Psoas muscle (tissue), 8 donors: ENCODE measurements around the gene ARL16. TPM values are rescaled to one million over a fixed set of nuclear protein-coding genes. Genes with fewer than 3 reads are reported as not detected.

ENCODE experiments used
- ATAC-seq, 4 donors: fragments of 200-7000 bp; cut with Tn5 transposase; one replicate each; pipeline ENCODE4 v1.9.1; 2020; ENCODE audit warnings: moderate library complexity in 3 of 4, mild to moderate bottlenecking in 2 of 4
- DNase-seq, 2 donors: peaks; one replicate each; pipeline ENCODE4 v3.0.0-alpha.2; 2020
- H3K27ac ChIP-seq: fragments of 200-600 bp; one replicate; pipeline ENCODE4 v1.8.0; 2022
- H3K27me3 ChIP-seq, 3 donors: fragments of 200-600 bp in 1 of 3; one replicate each; pipeline versions ENCODE4 v1.6.1 to v1.8.0; 2013 to 2022; ENCODE audit warnings: low read length in 2 of 3, mild to moderate bottlenecking in 2 of 3, moderate library complexity in 1 of 3; ENCODE audit not compliant: insufficient read depth in 3 of 3
- H3K36me3 ChIP-seq, 2 donors: fragments of 200-600 bp in 1 of 2; one replicate each; pipeline versions ENCODE4 v1.6.1 to v1.8.0; 2013 to 2022; ENCODE audit warnings: low read depth in 1 of 2, mild to moderate bottlenecking in 1 of 2, moderate library complexity in 1 of 2; ENCODE audit not compliant: insufficient read depth in 1 of 2
- H3K4me1 ChIP-seq: fragments of 200-600 bp; one replicate; pipeline ENCODE4 v1.8.0; 2022
- H3K4me3 ChIP-seq: fragments of 200-600 bp; one replicate; pipeline ENCODE4 v1.8.0; 2022; ENCODE audit warnings: mild to moderate bottlenecking
- H3K9me3 ChIP-seq: fragments of 200-600 bp; one replicate; pipeline ENCODE4 v1.8.0; 2022
- CTCF ChIP-seq: fragments of 200-600 bp; IDR thresholded peaks from one replicate; pipeline ENCODE4 v1.8.0; 2022; ENCODE audit warnings: antibody characterized with exemption
- WGBS, 3 donors: extraction: QIAGEN DNeasy Blood & Tissue Kit; methylation state at CpG; one replicate each; pipeline versions ENCODE4 v1.1.6 to v1.1.7; 2013; 5-methylcytosine and 5-hydroxymethylcytosine counted together
- intact Hi-C, 2 donors: fragments of 100-400 bp; cut with DNase I; formaldehyde crosslinking; loops; one replicate each; pipeline versions ENCODE4 v1.11.0 to v1.14.2; 2022
- polyA plus RNA-seq, 3 donors: library from polyadenylated mRNA; stranded (reverse); fragments of 200-250 nt; gene quantifications; one replicate each; pipeline ENCODE4 v1.2.3, GENCODE V29; 2013
- total RNA-seq, 4 donors: library from RNA; stranded (reverse); fragmentation: NEBNext Ultra II Directional in 2 of 4; extraction: Animal tissue kit (Norgen Biotek cat#: 25700) in 2 of 4; gene quantifications; one replicate each; pipeline versions ENCODE4 v1.2.1 to v1.2.4, GENCODE V29; 2021 to 2023
- donor health status: healthy with polysubstance abuse.
- donor health status: DM: no; HTN: no; CAD: no; lungs with moderate emphysema.
- donor health status: Bipolar disorder and iron deficiency.
- donor health status: healthy.
- donor health status: DM: yes; HTN: yes; CAD: no.
- donor health status: DM: no; HTN: no; CAD: no.
- donor health status: DM: no; HTN: no; CAD: no.
- donor health status: DM: yes; HTN: yes; CAD: no.

Gene ARL16
- total and polyA plus RNA-seq, 7 donors, result 7.8 to 29.3 (median 15.6) TPM

GRCh38 chr17:81664051-81664470 is 19.5 kb downstream of the ARL16 start:
- Histone ChIP-seq H3K4me3 (no peak overlapping the region), H3K27ac (no peak overlapping the region), H3K4me1 (peaks cover 11% of the 10 kb centered on the region), H3K36me3 (peaks cover 0 to 23% of the 10 kb centered on the region in 2 donors), H3K9me3 (no peaks in the 10 kb centered on the region), H3K27me3 (no peaks in the 10 kb centered on the region)
- intact Hi-C loops, result no loop called here
- ATAC-seq, result no peak
- TF ChIP-seq CTCF, result no peak
- 52 to 70% (median 62%) methylated on average over 7 of the region's 7 CpGs for WGBS, 3 donors
- no peak for DNase-seq

GRCh38 chr17:81662002-81662401 is 21.6 kb downstream of the ARL16 start:
- Histone ChIP-seq H3K36me3 (peaks cover 0 to 15% of the 10 kb centered on the region in 2 donors), H3K4me3 (no peak overlapping the region), H3K27ac (no peak overlapping the region), H3K27me3 (no peaks in the 10 kb centered on the region), H3K4me1 (peaks cover 14% of the 10 kb centered on the region), H3K9me3 (no peaks in the 10 kb centered on the region)
- intact Hi-C loops, result no loop called here
- 89 to 99% (median 93%) methylated on average over 4 of the region's 4 CpGs for WGBS, 3 donors
- DNase-seq, result no peak
- no peak for ATAC-seq
- no peak for TF ChIP-seq CTCF

- no peak overlapping the region for H3K27ac ChIP-seq
- no peaks in the 10 kb centered on the region for H3K27me3 ChIP-seq
- H3K4me3 ChIP-seq, result no peak overlapping the region
- DNase-seq, result no peak
- 84 to 87% (median 86%) methylated on average over 9 of the region's 9 CpGs for WGBS, 3 donors
- H3K4me1 ChIP-seq, result peaks cover 9% of the 10 kb centered on the region
- no peak for ATAC-seq
- no peaks in the 10 kb centered on the region for H3K9me3 ChIP-seq
- intact Hi-C loops, result no loop called here
- no peak for TF ChIP-seq CTCF
- H3K36me3 ChIP-seq, result peaks cover 0 to 15% of the 10 kb centered on the region in 2 donors
These were observed 23.2 kb downstream of the ARL16 start for GRCh38 chr17:81660441-81660840.

GRCh38 chr17:81659038-81659437 is 24.6 kb downstream of the ARL16 start:
- intact Hi-C loops, result no loop called here
- Histone ChIP-seq H3K9me3 (no peaks in the 10 kb centered on the region), H3K4me1 (peaks cover 4% of the 10 kb centered on the region), H3K4me3 (no peak overlapping the region), H3K27ac (no peak overlapping the region), H3K27me3 (no peaks in the 10 kb centered on the region), H3K36me3 (peaks cover 0 to 3% of the 10 kb centered on the region in 2 donors)
- no peak for TF ChIP-seq CTCF
- DNase-seq, result no peak
- ATAC-seq, result no peak
- WGBS, 3 donors, result 72 to 85% (median 81%) methylated on average over 5 of the region's 5 CpGs

GRCh38 chr17:81656835-81657234 is 26.8 kb downstream of the ARL16 start:
- TF ChIP-seq CTCF, result no peak
- no peak overlapping the region for H3K4me3 ChIP-seq
- peaks cover 4% of the 10 kb centered on the region for H3K4me1 ChIP-seq
- no peak overlapping the region for H3K27ac ChIP-seq
- H3K9me3 ChIP-seq, result no peaks in the 10 kb centered on the region
- H3K36me3 ChIP-seq, result no peaks in the 10 kb centered on the region
- peaks cover 0 to under 1% (median under 1%) of the 10 kb centered on the region in 3 donors for H3K27me3 ChIP-seq
- intact Hi-C loops, result no loop called here
- ATAC-seq (no peak), DNase-seq (no peak)
- WGBS, 3 donors, result 36 to 50% (median 42%) methylated on average over 4 of the region's 4 CpGs
